Occipital lobe (tissue), 2 donors: Measurements from ENCODE around the gene CYP2W1. TPM values are rescaled to one million over a fixed set of nuclear protein-coding genes. Genes with fewer than 3 reads are reported as not detected.
"Not testable (repeated sequence)": the region's sequence is repeated elsewhere in the genome, so short reads cannot be mapped to it uniquely, and the experiment has no call there.

Source experiments
- DNase-seq: peaks from one replicate; lab custom pipeline; 2025; lab: John Stamatoyannopoulos, UW
- total RNA-seq: library from RNA; depleted of rRNA; stranded (reverse); fragments of >200 nt; gene quantifications from one replicate; pipeline ENCODE4 v1.2.3, GENCODE V29; 2014

CYP2W1 gene
- total RNA-seq, 1 donor from 2014 or later = not detected

- no peak for DNase-seq
Observed at GRCh38 chr7:951881-952547, 31.0 kb upstream of the CYP2W1 start.

- DNase-seq = no peak
Observed at GRCh38 chr7:952548-953441, 30.2 kb upstream of the CYP2W1 start.

DNA sequence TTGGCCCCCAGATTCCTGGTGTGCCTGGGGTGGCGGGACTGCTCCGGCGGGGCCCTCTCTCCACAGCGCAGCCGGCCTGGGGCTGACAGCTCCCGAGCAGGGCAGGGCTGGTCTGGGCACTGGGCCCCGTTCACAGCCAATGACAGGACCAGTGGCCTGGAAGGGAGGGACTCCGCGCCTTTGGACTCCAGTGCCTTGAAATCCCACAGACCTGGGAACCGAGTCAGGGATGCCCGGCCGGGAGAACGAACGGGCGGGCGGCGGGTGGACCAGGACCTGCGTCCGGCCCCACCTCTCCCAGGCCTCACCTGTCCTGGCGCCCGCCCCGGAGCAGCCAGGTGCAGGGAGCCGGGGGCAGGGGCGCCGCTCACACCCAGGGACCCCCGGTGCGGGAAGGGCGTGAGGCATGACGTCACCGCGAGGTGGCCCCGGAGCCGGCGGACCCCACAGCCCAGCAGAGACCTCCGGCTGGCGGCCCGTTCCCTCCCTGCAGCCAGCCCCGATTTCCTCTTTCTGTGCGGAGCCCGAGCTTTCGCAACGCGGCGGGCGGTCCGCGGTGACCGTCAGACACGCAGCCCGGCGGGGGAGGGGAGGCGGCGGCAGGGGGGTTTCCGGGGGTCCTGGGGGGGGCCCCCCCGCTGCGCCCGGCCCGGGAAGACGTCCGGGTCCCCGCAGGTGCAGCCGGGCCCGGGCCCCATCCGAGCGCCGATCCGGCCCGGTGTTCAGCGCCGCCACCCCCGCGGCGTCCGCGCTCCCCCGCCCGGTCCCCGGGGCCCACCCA lies 29.2 kb upstream of the CYP2W1 start:
- peak; percentile 56 for DNase-seq

GRCh38 chr7:954330-955238 lies 28.4 kb upstream of the CYP2W1 start, which contains the start of gene ADAP1:
TSS of gene ADAP1 (minus strand) at chr7:954680. CDS start at chr7:954477, 203 bp downstream.
- no peak for DNase-seq

DNA sequence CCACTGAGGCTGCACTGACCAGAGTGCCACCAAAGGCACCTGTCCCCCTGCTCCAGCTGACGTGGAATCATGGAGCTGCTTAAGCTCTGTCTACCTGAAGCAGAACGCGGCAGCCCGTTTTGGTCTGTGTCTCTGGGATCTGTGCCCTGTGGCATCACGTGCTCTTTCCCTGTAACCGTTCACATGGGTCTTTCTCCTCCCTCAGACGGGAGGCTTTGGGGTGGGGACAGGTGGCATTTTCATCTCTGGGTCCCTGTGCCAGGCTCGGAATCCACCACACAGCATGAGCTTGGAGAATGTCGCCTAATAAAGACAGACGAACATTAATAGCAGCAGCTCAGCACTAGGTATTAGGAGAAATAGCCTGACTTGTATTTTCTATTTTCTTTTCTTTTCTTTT lies 26.9 kb upstream of the CYP2W1 start:
- no peak for DNase-seq

DNA sequence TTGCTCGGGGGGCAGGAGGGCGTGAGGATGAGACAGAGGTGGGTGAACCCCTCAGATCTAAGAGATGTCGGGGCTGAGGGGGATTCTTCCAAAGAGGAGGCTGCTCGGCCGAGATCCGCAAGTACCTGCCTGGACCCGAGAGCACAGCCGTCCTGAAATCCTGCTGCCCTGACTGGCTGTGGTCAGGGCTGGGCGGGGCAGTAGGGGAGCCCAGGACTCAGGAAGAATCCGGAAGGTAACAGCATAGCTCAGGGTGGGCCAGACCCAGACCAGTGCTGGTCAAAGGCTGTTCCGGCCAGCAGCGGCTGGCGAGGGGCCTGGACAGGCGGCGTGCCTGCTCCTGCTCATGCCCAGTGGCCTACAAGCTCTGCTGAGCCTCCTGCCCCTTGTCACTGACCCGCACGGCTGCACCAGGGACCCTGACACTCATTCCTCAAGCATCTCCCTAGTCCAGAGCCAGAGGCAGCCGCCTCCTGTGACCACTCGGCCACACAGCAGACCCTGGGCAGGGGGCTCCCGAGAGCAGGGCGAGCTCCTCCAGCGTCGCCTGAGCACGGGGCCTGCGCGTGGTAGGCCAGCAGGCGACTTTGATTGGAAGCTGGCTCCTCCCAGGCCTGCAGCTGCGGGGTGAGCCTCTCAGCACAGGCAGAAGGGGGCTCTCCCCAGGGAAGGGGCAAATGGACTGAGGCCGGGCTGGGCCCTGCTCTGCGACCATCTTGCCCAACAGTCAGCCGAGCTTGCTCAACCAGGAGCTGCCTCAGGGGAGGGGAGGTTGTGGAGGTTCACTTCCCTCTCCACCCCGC lies 25.4 kb upstream of the CYP2W1 start:
- no peak for DNase-seq

- no peak for DNase-seq
Observed at GRCh38 chr7:958221-959200, 24.5 kb upstream of the CYP2W1 start.

- DNase-seq = no peak
Observed at GRCh38 chr7:959271-959670, 23.7 kb upstream of the CYP2W1 start.

- not testable (repeated sequence) for DNase-seq
Observed at GRCh38 chr7:959740-960139, 23.2 kb upstream of the CYP2W1 start.

DNA sequence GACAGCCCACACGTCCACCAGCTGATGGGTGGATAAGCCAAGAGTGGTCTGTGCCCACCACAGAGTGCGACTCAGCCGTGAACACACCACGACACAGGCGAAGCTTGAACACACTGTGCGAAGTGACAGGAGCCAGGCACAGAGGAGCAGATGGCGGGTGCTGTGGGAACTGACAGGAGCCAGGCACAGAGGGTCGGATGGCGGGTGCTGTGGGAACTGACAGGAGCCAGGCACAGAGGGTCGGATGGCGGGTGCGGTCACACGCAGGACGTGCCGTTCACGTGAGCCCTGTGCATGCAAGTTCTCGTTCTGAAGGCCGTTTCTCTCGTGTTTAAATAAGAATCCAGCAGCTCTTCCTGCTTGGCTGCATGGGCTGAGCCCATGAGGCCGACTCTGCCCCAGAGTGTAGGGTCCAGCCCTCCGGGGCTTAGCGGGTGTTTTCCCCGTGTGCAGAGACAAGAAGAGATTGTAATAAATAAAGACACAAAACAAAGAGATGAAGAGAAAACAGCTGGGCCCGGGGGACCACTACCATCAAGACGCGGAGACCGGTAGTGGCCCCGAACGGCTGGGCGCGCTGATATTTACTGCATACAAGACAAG lies 22.6 kb upstream of the CYP2W1 start:
- DNase-seq = no peak

DNA sequence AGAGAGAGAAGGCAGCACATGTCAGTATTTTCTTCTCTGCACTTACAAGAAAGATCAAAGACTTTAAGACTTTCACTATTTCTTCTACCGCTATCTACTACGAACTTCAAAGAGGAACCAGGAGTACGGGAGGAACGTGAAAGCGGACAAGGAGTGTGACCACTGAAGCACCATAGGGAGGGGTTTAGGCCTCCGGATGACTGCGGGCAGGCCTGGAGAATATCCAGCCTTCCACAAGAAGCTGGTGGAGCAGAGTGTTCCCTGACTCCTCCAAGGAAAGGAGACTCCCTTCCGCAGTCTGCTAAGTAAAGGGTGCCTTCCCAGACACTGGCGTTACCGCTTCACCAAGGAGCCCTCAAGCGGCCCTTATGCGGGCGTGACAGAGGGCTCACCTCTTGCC lies 22.0 kb upstream of the CYP2W1 start:
- DNase-seq = not testable (repeated sequence)

DNA sequence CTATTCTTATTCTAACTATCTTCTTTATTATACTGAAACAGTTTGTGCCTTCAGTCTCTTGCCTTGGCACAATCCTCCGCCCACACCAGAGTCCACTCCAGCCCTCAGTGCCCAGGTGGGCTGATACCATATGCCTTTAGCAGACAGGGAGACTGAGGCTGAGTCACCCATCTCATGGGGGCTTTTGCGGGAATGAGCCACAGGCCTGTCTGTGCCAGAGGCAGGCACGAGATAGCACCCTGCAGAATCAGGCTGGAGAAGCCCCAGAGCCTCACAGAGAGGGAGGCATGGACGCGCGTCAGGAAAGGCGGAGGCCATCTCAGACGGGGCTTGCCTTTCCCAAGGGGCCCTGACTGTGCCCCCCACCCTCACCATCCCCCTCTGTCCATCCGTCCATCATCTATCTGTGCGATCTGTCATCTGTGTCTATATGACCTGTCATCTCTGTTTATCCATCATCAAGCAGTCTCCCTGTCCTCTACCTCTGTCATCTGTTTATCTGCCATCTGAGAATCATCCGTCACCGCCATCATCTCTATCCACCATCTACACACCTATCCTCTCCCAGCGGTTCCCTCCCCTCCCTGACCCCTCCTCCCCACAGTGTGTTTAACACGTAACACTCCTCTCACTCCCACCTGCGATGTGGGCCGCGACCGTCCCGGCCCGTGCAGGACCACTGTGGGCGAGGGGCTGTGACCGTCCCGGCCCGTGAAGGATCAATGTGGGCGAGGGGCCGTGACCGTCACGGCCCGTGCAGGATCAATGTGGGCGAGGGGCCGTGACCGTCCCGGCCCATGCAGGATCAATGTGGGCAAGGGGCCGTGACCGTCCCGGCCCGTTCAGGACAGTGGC lies 21.2 kb upstream of the CYP2W1 start:
- no peak for DNase-seq

DNA sequence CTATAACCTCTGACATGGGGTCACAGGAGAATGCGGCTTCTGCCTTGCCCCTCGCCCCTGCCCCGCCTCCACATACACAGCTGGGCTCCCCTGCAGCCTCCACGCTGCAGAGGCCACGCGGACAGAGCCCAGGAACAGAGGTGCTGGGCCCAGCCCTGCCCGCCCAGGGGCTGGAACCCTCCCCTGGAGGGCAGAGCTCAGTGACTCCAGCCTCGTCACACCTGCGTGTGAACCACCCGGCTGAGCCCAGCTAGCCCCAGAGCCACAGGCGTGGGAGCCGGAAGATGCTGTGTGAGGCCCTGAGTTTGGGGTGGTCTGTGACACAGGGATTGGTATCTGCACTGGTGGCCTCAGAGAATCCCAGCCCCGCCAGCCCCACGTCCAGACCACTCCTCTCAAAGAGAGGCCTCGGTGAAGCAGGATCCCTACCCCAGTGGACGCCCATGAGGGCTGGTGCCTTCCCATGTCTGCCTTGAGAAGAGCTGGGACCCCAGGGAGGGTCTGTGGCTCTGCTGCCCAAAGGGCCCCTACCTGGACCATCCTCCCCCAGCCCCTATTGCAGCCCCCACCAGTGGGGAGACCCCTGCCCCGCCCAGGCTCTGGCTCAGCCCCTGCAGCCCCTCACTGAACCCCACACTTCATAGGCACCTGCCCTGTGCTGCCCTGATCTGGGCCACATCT lies 20.4 kb upstream of the CYP2W1 start:
- no peak for DNase-seq

DNA sequence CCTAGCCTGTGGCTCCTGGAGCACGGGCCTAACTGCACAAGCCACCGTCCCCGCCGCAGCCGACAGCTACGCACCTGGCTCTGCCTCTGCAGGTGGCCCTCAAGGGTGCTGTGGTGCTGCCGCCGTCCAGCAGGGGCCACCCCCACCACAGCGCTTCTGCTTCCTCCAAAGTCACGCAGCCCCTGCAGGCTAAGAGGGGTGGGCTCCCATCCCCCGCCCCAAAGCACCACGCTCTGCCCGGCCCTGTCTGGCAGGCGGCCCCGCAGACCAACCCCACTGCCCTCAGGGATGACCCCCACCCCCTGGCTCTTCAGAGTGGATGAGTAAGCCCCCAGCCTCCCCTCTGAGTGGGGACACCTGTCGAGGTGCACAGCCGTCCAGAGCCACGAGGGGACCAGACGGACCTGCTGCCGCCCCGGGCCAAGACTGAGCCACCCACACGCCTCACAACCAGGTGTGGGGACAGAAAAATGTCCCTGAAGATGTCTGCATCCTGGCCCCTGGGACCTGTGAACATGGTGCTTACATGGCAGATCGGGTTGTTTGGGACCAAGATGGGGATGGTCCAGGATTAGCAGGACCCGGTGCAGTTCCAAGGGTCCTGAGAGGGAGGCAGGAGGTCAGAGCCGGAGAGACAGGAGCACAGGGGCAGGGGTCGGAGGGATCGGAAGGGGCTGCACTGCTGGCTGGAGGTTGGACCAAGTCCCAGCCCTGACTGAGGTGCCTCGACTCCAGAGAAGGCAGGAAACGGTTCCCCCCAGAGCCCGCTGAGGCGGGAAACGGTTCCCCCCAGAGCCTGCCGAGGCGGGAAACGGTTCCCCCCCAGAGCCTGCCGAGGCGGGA lies 19.5 kb upstream of the CYP2W1 start:
- no peak for DNase-seq

- peak; percentile 61 for DNase-seq
Observed at GRCh38 chr7:964401-965231, 18.4 kb upstream of the CYP2W1 start.
